GM18499 (cell line): ENCODE measurements around the gene STRIT1.
"Not testable (repeated sequence)": the region's sequence is repeated elsewhere in the genome, so short reads cannot be mapped to it uniquely, and the experiment has no call there.

Source experiments
- ATAC-seq: cut with Tn5 transposase; IDR thresholded peaks from one replicate; pipeline ENCODE4 v1.9.1; 2021; ENCODE audit warnings: moderate number of reproducible peaks; ENCODE audit not compliant: insufficient read depth, unreplicated experiment

STRIT1 gene

DNA sequence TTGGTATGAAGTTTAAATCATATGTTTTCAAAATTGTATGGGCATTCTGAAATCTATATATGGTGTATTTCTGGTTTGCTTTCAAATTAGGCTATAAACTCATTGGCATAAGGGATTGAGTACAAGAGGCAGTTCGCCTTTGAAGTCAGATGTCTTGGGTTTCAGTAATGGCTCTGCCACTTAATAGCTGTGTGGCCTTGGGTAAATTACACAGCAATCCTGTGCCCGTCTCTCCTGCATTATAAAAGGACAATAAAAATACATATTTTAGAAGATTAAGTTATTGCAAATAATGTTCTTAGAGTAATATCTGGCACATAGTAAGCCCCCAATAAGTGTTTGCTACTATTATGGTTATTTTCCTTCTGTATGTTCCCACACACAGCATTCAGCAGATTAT, 20.4 kb upstream of the STRIT1 start:
- no peak for ATAC-seq

DNA sequence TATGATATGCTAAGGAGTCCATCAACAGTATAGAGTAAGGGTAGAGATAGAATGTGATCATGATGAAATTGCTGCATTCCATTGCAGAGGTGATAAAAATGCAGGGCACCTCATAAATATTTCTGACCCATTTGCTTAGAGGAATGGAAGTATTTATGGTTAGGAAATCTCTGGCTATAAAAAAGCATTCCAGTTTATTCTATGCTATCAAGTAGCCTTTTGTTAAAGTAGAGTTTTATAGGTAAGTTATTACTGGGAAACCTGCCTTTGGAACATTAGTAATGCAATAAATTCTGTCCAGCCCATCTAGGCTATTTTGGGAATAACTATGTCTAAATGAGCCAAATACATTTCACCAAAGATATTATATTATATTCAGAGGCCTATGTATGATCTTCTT, 19.8 kb upstream of the STRIT1 start:
- no peak for ATAC-seq

DNA sequence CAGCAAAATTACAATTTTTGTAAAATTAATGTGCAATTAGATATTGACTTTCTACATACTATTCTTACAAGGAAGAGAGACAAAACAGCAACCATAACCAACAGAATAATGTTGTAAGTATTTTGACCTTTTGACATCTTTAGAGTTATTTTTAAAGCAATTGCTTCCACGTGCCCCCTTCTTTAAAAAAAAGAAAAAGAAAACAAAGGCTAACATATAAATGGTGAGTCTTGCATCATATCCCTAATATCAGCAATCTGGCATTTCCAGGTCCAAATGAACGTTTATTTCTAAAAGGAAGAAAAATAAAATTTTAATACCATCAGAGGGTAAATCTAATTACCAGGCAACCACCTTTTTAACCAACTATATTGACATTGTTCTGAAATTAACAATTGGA, 19.3 kb upstream of the STRIT1 start:
- ATAC-seq: no peak

DNA sequence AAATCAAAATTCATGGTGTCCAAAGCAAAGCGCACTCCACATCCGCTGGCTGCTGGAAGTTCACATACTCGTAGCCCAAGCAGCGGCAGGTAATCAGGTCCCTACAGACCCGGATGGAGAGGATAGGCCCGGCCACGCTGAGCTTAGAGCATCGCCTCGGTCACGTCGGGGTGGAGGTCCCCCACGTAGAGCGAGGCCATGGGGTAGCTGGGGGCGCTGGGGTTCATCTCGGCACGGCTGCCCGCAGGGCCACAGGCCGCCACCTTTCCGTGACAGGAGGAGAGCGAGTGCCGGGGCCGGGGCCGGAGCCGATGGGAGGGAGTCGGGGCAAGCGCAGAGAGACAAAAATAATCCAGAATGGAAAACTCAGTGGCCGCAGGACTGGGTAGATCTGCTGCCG, 16.1 kb upstream of the STRIT1 start:
- ATAC-seq: no peak

DNA sequence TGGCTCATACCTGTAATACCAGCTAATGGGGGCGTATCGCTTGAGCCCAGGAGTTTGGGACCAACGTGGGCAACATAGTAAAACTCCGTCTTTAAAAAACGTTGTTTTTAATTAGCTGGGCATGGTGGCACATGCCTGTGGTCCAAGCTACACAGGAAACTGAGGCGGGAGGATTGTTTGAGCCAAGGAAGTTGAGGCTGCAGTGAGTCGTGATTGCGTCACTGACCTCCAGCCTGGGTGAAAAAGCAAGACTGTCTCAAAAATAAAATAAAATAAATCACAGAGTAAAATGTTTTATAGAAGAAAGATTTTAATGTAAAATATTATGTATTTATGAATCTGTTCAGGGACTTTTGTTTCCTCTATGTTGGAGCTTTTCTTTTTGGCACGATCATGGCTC, 15.3 kb upstream of the STRIT1 start:
- ATAC-seq: no peak

DNA sequence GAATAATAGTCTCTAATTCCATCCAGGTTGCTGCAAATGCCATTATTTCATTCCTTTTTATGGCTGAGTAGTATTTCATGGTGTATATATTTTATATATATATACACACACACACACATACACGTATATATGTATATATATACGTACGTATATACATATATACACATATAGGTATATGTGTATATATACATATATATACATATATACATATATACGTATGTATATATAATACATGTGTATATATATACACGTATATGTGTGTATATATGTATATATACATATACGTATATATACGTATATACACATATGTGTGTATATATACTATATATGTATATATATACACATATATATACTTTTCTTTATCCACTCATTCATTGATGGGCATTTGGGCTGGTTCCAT, 13.7 kb upstream of the STRIT1 start:
- ATAC-seq: no peak

DNA sequence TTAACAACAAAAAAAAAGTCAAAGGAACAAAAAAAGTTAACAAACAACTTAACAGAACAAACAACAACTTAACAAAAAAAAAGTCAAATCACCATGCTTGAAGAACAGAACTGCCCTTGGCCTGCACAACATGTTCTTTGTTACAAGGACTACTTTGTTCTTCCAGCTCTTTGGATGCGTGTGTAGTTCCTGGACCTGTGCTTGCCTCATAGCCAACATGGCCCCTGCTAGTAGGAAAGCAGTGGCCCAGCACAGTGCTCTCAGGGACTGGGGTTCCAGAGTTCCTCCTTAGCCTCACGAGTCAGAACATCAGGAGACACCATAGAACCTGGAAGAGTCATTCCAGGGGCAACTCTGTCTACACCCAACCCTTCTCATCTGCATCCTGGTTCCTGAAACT, 10.9 kb upstream of the STRIT1 start:
- ATAC-seq: no peak

DNA sequence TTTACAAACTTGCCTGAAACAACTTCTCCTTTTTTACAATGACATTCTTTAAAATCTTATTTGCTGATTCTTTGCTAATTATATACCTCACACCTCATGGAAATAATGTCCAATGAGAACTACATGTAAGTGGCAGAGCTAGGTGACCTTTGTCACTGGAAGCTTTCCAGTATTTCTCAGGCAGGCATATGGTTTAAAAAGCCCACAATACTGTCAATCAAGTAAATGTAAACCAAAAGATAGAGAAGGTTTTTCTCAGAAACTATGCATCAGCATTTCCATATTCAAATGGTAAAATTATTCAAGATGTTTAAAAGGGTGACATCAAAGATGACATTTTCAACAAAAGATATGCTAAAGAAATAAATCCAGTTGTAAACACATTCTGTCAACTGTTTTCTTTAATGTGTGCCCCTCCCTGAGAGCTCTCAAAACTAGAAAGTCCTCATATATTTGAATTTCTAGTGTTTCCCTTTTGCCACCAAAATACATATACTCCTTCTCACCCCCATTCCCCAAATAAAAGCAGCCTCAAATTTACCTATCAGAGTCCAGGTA, 10.1 kb upstream of the STRIT1 start:
- ATAC-seq: no peak

DNA sequence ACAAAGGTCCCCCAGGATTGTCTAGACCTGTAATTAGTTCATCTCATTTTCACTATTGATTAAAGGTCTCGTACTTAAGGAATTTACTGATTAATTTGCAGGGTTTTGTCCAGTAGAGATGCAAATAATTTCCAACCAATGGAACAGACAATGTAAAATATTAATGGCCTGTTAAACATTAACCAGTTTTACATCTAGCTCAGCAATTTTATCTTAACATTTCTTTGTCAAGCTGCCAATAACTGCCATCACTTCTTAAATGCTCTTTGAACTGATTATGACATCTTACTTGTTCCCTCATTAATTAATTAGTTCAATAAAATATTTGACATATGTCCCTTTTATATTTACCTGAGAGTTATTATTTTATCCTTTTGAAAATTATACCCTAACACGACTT, 9.4 kb upstream of the STRIT1 start:
- ATAC-seq: no peak

DNA sequence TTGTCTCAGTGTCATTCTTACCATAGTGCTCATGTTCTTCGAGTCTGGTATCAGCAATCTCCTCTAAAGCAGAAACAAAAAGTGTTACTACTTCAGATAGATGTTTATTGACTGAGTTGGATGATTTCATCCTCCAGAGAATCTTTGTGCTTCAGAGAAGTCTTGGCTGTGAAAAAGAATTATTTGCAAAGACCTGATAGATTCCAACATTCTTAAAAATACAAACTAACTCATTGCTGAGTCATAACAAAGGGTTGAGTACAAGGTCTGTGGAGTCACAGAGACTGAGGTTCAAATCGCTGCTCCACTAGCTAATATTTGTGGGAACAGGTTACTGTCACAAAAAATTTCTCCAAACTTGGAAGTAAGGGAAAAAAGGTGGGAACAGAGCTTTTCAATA, 9.0 kb upstream of the STRIT1 start:
- ATAC-seq: no peak

DNA sequence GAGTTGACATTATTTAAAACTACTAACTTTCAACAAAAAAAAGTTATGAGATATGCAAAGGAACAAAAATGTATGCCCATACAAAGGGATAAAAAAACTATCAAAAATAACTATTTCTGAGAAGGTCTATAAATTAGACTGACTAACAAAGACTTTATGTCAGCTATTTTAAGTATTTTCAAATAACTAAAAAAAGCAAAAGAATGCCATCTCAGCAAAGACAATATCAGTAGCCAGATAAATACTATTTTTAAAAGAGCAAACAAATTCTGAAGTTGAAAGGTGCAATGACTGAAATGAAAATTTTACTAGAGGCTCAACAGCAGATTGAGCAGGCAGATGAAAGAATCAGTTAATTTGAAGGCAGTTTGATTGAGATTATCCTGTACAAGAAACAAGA, 3.6 kb upstream of the STRIT1 start:
- no peak for ATAC-seq

DNA sequence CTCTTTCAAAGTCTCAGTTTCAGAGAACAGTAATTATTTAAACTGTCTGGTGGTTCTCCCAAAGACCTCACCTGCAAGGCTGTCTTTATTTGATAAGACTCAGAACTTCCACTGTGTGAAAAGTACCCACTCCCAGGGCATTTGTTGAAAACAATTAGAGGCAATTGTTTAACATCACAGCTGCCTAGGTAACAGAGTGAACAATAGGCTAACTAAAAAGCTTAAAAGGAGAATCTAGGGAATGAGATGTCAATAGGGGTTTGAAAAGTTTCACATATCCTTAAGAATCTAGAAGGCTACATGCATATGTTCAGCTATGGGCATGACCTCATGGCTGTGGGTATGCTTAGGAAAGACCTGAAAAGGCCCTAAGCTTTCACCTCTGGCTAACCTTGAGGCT, 2.9 kb upstream of the STRIT1 start:
- ATAC-seq: no peak

DNA sequence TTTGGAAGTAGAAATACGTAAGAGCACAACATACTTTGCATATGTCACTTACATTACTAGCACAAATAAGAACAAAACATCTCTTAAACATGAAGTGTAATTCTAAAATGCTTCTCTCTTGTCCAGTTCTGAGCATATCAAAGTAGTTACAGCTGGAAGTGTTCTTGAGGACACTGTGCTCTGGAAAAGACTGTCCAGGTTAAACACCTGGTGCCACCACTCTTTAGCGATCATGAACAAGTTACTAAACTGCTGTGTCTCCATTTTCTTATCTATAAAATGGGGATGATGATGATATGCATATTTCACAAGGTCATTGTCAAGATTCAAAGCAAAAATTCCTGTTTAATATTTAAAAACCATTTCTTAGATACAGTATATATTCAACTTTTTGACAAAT, 790 bp downstream of the STRIT1 start:
- ATAC-seq: no peak

DNA sequence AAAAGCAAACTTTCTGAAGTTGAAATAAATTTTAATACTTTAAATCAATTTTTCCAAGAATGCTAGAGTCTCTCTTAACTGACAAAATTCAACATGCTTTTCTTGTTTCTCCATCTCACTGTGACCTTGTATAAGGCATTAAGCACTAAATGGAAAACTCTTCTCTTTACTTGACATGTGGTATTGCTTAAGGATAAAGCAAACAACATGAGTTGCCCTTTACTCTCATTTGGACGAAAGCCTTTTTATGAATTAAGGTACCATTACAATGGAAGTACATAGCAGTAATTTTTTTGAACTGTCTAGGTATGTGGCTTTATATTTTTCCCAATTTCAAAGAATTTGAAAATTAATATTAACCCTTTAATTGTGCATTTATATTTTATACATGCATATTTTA, 1.4 kb downstream of the STRIT1 start:
- no peak for ATAC-seq

DNA sequence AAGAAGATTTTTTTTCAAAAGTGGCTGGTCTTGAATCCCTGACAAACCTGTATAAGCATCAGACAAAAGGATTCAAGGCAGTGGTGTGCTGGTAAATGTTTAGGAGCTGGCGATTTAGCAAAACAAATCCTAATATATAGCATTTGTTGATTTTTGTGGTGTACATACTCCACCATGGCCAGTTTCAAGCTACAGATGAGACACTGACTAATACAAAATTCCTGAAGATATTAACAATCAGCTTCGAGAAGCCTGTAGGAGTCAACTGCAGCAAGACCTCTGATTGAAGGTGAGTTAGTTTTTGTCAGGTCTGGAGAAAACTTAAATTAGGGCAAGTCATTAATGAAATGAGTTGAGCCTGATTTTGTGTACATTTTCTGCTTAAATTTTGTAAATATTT, 6.7 kb downstream of the STRIT1 start:
- ATAC-seq: no peak

DNA sequence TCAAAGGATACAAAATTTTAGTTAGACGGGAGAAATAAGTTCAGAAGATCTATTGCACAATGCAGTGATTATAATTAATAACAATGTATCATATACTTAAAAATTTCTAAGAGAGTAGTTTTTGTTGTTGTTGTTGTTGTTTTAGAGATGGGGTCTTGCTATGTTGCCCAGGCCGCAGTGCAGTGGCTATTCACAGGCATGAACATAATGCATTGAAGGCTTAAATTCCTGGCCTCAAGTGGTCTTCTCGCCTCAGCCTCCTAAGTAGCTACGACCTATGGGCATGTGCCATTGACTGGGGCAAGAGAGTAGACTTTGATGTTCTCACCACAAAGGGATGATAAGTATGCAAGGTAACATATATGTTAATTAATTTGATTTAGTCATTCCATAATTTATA, 7.5 kb downstream of the STRIT1 start:
- no peak for ATAC-seq

DNA sequence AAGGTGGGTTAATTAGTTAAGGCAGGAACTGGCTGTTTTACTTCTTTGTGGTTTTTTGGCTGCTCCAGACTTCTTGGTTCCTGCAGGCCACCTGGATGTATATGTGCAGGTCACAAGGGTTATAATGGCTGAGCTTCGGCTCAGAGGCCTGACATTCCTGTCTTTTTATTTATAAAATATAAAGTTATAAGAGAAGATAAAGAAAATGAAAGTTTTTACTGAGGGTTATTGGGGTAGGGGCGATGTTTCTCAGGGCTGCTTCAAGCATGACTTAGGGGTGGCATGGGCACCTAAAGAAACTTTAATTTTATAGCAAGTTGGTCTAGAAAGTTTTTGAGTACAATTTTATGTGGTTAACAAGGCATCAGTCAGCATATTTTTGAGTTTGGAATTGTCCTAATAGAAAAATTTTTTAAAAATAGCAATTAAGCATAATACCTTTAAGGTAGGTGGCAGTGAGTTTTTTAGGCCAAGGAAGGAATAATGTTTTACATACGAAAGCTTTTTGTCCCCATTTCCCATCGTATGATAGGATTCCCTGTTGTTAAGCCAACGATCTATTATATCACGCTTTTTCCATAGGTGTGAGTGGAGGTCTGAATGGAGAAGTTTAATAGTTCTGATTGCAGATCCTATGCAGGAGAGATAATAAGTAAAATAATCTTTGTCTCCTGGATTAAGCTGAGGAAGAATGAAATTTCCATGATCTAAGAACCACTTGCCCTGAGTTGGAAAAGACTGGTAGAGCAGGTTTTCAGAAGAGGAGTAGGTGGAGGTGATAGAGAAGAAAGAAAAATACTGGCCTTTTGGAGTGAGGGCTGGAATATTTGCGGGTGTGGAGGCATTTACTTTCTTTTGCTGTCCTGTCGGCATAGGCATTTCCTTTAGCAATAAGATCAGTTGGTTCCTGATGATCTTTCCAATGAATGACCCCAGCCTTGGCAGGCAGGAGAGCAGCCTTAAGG, 10.1 kb downstream of the STRIT1 start:
- no peak for ATAC-seq

DNA sequence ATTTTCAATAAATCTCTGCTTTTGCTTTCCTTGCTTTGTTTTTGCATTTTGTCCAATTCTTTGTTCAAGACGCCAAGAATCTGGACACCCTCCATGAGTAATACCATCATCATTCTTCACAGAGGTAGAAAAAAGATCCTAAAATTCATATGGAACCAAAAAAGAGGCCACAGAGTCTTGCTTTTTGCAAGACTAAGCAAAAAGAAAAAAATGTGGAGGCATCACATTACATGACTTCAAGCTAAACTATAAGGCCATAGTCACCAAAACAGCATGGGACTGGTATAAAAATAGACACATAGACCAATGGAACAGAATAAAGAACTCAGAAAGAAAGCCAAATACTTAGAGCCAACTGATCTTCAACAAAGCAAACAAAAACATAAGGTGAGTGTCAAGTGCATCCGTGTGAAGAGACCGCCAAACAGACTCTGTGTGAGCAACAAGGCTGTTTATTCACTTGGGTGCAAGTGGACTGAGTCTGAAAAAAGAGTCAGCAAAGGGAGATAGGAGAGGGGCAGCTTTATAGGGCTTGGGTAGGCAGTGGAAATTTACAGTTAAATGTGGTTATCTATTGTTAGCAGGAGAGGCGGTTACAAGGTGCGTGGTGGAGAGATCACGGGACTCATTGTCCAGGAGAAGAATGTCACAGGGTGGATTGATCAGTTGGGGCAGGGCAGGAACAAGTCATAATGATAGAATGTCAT, 10.9 kb downstream of the STRIT1 start:
- no peak for ATAC-seq

DNA sequence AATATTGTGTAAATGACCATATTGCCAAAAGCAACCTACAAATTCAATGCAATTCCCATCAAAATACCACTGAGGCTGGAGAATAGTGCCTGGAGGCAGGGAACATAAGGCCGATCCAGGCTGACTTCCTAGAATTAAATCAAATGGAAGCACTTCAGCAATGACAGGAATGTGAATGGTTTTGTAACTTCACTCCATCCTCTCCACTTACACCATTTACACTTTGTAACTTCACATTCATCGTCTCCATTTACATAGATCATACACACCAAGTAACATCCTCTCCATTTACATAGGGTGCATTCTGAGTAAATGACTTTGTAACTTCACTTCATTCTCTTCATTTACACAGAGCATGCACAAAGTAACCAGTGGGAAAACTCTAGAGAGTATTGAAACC, 11.6 kb downstream of the STRIT1 start:
- no peak for ATAC-seq

DNA sequence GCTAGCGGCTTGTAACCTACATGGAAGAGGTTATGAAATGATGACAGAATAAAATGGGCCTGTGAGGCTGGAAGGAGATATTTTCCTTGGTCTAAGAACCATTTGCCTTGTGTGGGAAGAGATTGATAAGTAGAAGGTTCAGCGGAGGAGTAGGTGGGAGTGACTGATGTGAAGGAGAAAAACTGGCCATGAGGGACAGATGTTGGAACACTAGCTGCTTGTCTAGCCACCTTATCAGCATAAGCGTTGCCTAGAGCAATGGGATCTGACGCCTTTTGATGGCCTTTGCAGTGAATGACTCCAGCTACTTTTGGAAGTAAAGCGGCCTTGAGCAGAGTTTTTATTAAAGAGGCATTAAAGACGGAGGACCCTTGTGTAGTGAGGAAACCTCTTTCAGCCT, 17.4 kb downstream of the STRIT1 start:
- ATAC-seq: not testable (repeated sequence)

DNA sequence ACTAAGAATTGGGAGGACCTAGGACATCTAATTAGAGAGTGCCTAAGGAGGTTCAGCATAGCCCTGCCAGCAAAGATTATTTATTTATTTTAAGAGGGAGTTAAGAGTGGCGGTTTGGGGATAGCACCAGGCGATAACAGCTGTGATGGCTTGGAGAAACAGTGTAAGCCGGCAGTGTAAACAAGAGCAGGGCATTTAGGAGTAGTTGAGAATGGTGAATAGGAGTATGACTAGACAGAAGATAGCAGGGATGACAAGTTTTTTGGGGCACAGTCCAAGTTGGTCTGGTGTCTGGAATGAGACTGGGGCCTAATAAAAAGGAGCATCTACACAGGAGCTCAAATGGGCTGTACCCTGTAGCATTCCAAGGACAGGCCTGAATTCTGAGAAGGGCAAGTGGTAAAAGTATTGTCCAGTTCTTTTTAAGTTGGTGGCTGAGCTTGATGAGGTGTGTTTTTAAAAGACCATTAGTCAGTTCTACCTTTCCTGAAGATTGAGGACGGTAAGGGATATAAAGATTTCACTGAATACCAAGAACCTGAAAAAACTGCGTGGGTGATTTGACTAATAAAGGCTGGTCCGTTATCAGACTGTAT, 18.2 kb downstream of the STRIT1 start:
- ATAC-seq: not testable (repeated sequence)
